ENCODE data around the gene POFUT1.

DNA sequence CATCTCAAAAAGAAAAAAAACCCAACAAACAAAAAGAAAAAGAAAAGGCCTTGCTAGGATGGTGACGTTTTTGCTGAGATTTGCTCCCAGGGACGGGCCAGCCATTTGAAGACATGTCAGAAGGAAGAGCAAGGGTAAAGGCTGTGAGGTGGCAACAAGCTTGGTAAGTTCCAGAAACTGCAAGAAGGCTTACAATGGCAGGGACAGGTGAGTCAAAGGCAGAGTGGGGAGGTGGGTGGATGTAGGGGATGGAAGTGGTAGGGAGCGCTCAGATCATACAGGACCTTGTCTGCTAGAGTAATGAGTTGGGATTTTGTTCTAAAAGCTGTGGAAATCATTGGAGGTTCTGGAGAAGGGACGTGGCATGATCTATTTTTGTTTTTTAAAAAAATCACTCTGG lies 74.0 kb downstream of the POFUT1 start:
- TF ChIP-seq POLR2A (IDR thresholded peaks at IDR 0.05) (no peak), CTCF (IDR thresholded peaks at IDR 0.05) (no peak)

All from uterus (tissue), 2 donors.